Measurements from ENCODE around the gene INAFM2. TPM values are rescaled to one million over a fixed set of nuclear protein-coding genes. Genes with fewer than 3 reads are reported as not detected.
A peak's percentile ranks its signal among the peaks of the same experiment; 100 is the strongest.

Gene INAFM2
- total and polyA plus RNA-seq, 9 of the 15 experiments (the other 6 are each of a cell fraction or from before 2014, with no cell fraction given) = 11.8 to 43.1 (median 27.2) TPM

GRCh38 chr15:40282147-40282868, 41.2 kb upstream of the INAFM2 start (continued):
- peak; percentile 83 for TF ChIP-seq MGA (IDR thresholded peaks at IDR 0.05)
- TF ChIP-seq ZNF584 (CRISPR knock-in tag; IDR thresholded peaks at IDR 0.05; ENCODE audit: low read depth) = no peak
- no peak for TF ChIP-seq POLR2A (conservative IDR thresholded peaks at IDR 0.05)
- no peak for TF ChIP-seq HDAC3 (IDR thresholded peaks at IDR 0.05; ENCODE audit: borderline replicate concordance, partially characterized antibody)
- 0 out of 2 replicates have a peak, but pooled peaks have one; percentile 86 for TF ChIP-seq RREB1 (CRISPR knock-in tag; IDR thresholded peaks at IDR 0.05)
- no peak for TF ChIP-seq GTF2F1 (IDR thresholded peaks at IDR 0.05; ENCODE audit: low read depth, low read length)
- TF ChIP-seq ZNF395 (CRISPR knock-in tag; IDR thresholded peaks at IDR 0.05) = no peak

Data from K562 (cell line).